PC-9 (cell line): ENCODE measurements around the gene LRRC71. TPM values are rescaled to one million over a fixed set of nuclear protein-coding genes. Genes with fewer than 3 reads are reported as not detected.

ENCODE experiments used
- BruUV-seq: library from RNA; stranded (reverse); fragments of 400-500 nt; replicated peaks from 2 replicates; lab custom pipeline; 2021; lab: Mats Ljungman, UMichigan
- CTCF ChIA-PET: fragments of 300-600 bp; sonication (Branson Sonifier 250); formaldehyde crosslinking; loops from one replicate; lab custom pipeline; 2022; ENCODE audit warnings: antibody characterized with exemption; lab: Charles Lee
- POLR2A ChIA-PET: fragments of 300-600 bp; sonication (Branson Sonifier 250); formaldehyde crosslinking; loops from one replicate; lab custom pipeline; 2022; ENCODE audit warnings: antibody characterized with exemption; ENCODE audit not compliant: unreplicated experiment; lab: Charles Lee
- DNase-seq, 2 experiments: peaks; one replicate each; pipeline versions ENCODE4 v3.0.0 to v3.0.0-alpha.2; 2015 to 2022; ENCODE audit warnings: mixed read lengths in 1 of 2
- H2AFZ ChIP-seq: fragments of 200-600 bp; sonication (generic); 2 replicates; pipeline ENCODE4 v1.8.1; 2017; ENCODE audit warnings: antibody characterized with exemption
- H3F3A ChIP-seq: fragments of 200-600 bp; sonication (generic); 2 replicates; pipeline ENCODE4 v1.8.1; 2017; ENCODE audit warnings: antibody characterized with exemption, mild to moderate bottlenecking, low read depth; ENCODE audit not compliant: insufficient read depth
- H3K27ac ChIP-seq: fragments of 200-600 bp; sonication (generic); 2 replicates; pipeline ENCODE4 v1.6.1; 2016; ENCODE audit warnings: mixed run types
- H3K27me3 ChIP-seq: fragments of 200-600 bp; sonication (generic); 2 replicates; pipeline ENCODE4 v1.6.1; 2016; ENCODE audit warnings: low read depth, mixed run types; ENCODE audit not compliant: insufficient read depth
- H3K36me3 ChIP-seq: fragments of 200-600 bp; sonication (generic); 2 replicates; pipeline ENCODE4 v1.6.1; 2016; ENCODE audit warnings: low read depth, mixed run types
- H3K4me1 ChIP-seq: fragments of 200-600 bp; sonication (generic); replicated peaks from 2 replicates; pipeline ENCODE4 v1.6.1; 2016; ENCODE audit warnings: mixed run types; ENCODE audit not compliant: insufficient read depth
- H3K4me2 ChIP-seq: fragments of 200-600 bp; sonication (generic); 2 replicates; pipeline ENCODE4 v1.6.1; 2017; ENCODE audit warnings: mixed run types
- H3K4me3 ChIP-seq: fragments of 200-600 bp; sonication (generic); 2 replicates; pipeline ENCODE4 v1.6.1; 2016; ENCODE audit warnings: mixed run types
- H3K79me2 ChIP-seq: fragments of 200-600 bp; sonication (generic); 2 replicates; pipeline ENCODE4 v1.6.1; 2017; ENCODE audit warnings: low read depth, mixed run types
- H3K9me2 ChIP-seq: fragments of 200-600 bp; sonication (generic); 2 replicates; pipeline ENCODE4 v1.8.1; 2017; ENCODE audit warnings: mild to moderate bottlenecking; ENCODE audit not compliant: insufficient read depth
- H3K9me3 ChIP-seq: fragments of 200-600 bp; sonication (generic); 2 replicates; pipeline ENCODE4 v1.8.1; 2016; ENCODE audit warnings: low read depth; ENCODE audit not compliant: insufficient read depth
- H4K20me1 ChIP-seq: fragments of 200-600 bp; sonication (generic); 2 replicates; pipeline ENCODE4 v1.8.1; 2017; ENCODE audit not compliant: insufficient read depth
- CTCF ChIP-seq: fragments of 200-600 bp; sonication (generic); conservative IDR thresholded peaks from 2 replicates; pipeline ENCODE4 v1.6.1; 2017; ENCODE audit warnings: mixed run types, antibody characterized with exemption, mild to moderate bottlenecking, moderate library complexity
- EZH2 ChIP-seq: fragments of 200-600 bp; sonication (generic); IDR thresholded peaks from 2 replicates; pipeline ENCODE4 v1.8.0; 2017; ENCODE audit warnings: antibody characterized with exemption, low read depth
- intact Hi-C: fragments of 100-400 bp; cut with micrococcal nuclease; formaldehyde crosslinking; loops from one replicate; pipeline ENCODE4 v1.10.0; 2022; ENCODE audit not compliant: unreplicated experiment
- total RNA-seq: library from RNA; stranded (reverse); gene quantifications from 2 replicates; pipeline ENCODE4 v1.2.3, GENCODE V29; 2021

Gene LRRC71
- total RNA-seq, 1 experiment from 2014 or later: not detected

GRCh38 chr1:156964441-156964840 lies 44.0 kb downstream of the LRRC71 start:
- CTCF ChIA-PET: no interaction called here
- POLR2A ChIA-PET: no interaction called here
- Histone ChIP-seq H3K4me1 (peaks cover 14% of the 10 kb centered on the region), H3K27me3 (no peaks in the 10 kb centered on the region), H3K9me3 (no peaks in the 10 kb centered on the region), H3K36me3 (peaks cover 6% of the 10 kb centered on the region; the same call in 1 of the 2 replicates), H2AFZ (no peak overlapping the region), H3K79me2 (no peaks in the 10 kb centered on the region), H3K9me2 (no peaks in the 10 kb centered on the region), H3K4me3 (no peak overlapping the region), H3K27ac (no peak overlapping the region), H4K20me1 (no peaks in the 10 kb centered on the region), H3F3A (peaks cover 3% of the 10 kb centered on the region; the same call in 1 of the 2 replicates), H3K4me2 (no peak overlapping the region)
- intact Hi-C loops: loop anchor here (10.0 kb wide), 1 partner anchor 80 kb away; the partner anchor contains the start of gene ARHGEF11
- DNase-seq: no peak
- TF ChIP-seq EZH2 (no peak), CTCF (no peak)
- BruUV-seq: no TSS peak

- no peaks in the 10 kb centered on the region for H3K9me2 ChIP-seq
- H2AFZ ChIP-seq: no peak overlapping the region
- H4K20me1 ChIP-seq: no peaks in the 10 kb centered on the region
- no peak overlapping the region for H3K4me2 ChIP-seq
- TF ChIP-seq EZH2: no peak
- TF ChIP-seq CTCF: no peak
- no peaks in the 10 kb centered on the region for H3K9me3 ChIP-seq
- ChIA-PET CTCF (interaction anchor here (1.4 kb wide), 1 partner anchor 12 kb away, joined by 3 read pairs; no protein-coding TSS in a partner anchor), POLR2A (no interaction called here)
- no peaks in the 10 kb centered on the region for H3K27me3 ChIP-seq
- no peaks in the 10 kb centered on the region for H3K4me1 ChIP-seq
- H3F3A ChIP-seq: peaks cover 4% of the 10 kb centered on the region; the same call in 1 of the 2 replicates
- intact Hi-C loops: loop anchor here (10.0 kb wide), 1 partner anchor 75 kb away; the partner anchor contains the start of gene ARHGEF11
- peaks cover 1% of the 10 kb centered on the region for H3K36me3 ChIP-seq
- no peaks in the 10 kb centered on the region for H3K79me2 ChIP-seq
- no peak for DNase-seq
- H3K4me3 ChIP-seq: no peak overlapping the region
- no TSS peak for BruUV-seq
- no peak overlapping the region for H3K27ac ChIP-seq
These were observed 49.1 kb downstream of the LRRC71 start for GRCh38 chr1:156969496-156969895.

- CTCF ChIA-PET: interaction anchor here (0.6 to 1.4 kb wide), 4 partner anchors 9 to 186 kb away, joined by 3 to 5 read pairs (median 4); no protein-coding TSS in a partner anchor
- Histone ChIP-seq H3K4me3 (no peak overlapping the region), H3K79me2 (no peaks in the 10 kb centered on the region), H2AFZ (no peak overlapping the region), H3K9me3 (no peaks in the 10 kb centered on the region), H3K27me3 (no peaks in the 10 kb centered on the region), H4K20me1 (no peaks in the 10 kb centered on the region), H3K4me2 (no peak overlapping the region), H3K9me2 (no peaks in the 10 kb centered on the region), H3K36me3 (peaks cover 5% of the 10 kb centered on the region), H3K27ac (no peak overlapping the region), H3F3A (peaks cover 4% of the 10 kb centered on the region; the same call in 1 of the 2 replicates), H3K4me1 (no peaks in the 10 kb centered on the region)
- BruUV-seq: no TSS peak
- TF ChIP-seq CTCF (peak; percentile 56), EZH2 (no peak)
- POLR2A ChIA-PET: no interaction called here
- intact Hi-C loops: no loop called here
- DNase-seq: no peak
These were observed 49.6 kb downstream of the LRRC71 start for GRCh38 chr1:156970017-156970416.
